NOMO-1 (cell line): ENCODE measurements around the gene NHS.

ENCODE experiments used
- DNase-seq, 2 experiments: peaks; one replicate each; lab custom pipeline; 2025; ENCODE audit not compliant: unreplicated experiment in 2 of 2; lab: John Stamatoyannopoulos, UW

The NHS gene

DNA sequence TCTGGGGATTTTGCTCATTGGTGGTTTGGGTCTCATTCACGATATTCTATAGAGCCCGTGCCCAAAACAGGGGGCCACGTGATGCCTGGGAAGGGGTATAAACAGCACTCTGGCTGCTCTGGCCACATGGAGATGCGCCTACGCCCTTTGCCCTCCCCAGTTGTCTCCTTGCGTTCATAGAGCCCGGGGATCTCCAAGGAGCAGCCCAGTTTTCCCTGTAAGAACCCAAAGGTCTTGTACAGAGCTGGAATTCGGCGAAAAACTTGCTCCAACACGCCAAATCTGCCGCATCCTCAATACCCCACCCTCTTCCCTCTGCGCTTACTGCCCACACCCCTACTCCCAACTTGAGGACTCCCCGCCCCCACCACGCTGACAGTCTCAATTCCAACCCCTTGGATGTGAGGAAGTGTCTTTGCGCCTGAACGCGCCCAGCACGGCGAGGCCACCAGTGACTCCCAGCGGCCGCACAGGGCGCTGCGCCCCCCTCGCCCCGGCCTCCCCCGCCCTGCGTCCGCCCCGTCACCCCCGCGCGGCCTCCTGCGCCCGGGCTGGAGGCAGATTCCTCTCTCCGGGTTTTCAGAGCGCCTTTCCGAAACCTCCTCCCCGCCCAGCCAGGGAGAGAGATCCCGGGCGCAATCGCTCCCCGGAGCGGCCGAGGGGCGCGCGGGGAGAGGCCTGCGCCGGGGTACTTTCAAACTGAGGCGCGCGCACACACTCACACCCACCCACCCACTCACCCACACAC is at the start of gene NHS:
TSS of gene NHS (plus strand) at position 582 of the 748 bp plus-strand sequence. CDS start 558 bp downstream, outside the sequence.
- DNase-seq = peak; percentile 32 to 40

GRCh38 chrX:17328837-17329236 is 46.2 kb upstream of the NHS start:
- DNase-seq = no peak

DNA sequence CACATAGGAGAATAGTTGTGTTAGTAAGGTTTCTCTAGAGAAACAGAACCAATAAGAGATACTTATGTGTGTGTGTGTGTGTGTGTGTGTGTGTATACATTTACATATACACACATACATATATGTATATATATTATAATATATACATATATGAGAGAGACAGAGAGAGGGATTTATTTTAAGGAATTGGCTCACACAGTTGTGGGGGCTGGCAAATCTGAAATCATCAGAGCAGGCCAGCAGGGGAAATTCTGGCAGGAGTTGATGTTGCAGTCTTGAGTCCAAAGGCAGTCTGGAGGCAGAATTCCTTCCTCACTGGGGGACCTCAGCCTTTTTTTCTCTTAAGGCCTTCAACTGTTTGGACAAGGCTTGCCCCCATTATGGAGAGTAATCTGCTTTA is 38.6 kb upstream of the NHS start:
- no peak for DNase-seq

DNA sequence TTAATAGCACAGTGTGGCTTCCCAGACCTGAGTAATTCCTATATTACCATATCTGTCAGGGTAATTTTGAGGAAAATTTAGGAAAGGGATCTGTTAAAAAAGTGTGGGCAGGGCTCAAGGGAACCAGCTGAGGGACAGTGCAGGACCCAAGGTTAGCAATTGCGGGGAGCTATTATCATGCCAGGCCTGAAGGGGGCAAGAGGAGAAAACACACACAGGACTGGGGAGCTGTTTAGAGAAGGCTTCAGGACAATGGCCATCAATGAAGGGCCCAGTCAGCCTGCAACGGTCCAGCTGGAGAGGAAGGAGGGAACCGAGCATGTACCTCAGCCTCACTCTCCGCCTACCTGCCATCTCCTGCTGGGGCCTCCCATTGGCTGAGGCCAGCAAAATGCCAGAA is 19.0 kb upstream of the NHS start:
- DNase-seq = no peak

GRCh38 chrX:17359500-17359899 is 15.5 kb upstream of the NHS start:
- DNase-seq = no peak

GRCh38 chrX:17361620-17362019 is 13.4 kb upstream of the NHS start:
- DNase-seq = no peak

GRCh38 chrX:17368002-17368401 is 7.0 kb upstream of the NHS start:
- no peak for DNase-seq

DNA sequence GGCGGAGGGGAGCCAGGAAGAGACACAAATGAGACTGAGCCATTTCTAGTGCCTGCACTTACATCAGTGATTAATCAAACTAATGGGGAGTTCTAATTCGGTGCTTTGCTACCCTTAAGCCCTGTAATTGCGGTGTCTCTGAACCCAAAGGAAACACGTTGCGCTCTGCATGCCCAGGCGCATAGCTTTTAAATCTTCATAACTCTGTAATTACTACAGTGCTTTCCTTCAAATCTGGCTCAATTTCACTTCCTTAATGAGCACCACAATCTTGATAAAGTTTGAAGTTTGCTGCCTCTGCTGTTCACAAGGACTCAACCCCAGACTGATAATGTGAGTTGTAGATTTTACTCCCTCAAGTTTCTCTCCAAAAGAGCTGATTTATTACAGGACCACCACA is 5.7 kb upstream of the NHS start:
- DNase-seq = peak in 1 of 2 experiments; percentile 63

DNA sequence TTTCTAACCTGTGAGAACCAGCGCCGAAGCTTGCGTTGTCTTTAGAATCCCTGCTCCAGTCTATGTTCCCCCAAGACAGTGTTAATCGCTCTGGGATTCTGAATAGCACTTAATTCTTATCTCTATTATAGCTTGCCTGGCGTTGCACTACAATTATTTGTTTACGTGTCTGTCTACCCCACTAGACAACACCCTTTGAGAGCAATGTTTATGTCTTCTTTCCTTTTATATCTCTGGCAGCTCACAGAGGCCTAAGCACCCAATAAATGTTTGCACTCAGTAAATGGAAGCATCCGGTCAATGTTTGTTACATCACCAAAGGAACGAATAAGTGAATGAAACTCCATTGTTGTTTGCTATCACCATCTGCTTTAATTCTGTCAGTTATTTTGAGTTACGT is 4.8 kb upstream of the NHS start:
- no peak for DNase-seq

DNA sequence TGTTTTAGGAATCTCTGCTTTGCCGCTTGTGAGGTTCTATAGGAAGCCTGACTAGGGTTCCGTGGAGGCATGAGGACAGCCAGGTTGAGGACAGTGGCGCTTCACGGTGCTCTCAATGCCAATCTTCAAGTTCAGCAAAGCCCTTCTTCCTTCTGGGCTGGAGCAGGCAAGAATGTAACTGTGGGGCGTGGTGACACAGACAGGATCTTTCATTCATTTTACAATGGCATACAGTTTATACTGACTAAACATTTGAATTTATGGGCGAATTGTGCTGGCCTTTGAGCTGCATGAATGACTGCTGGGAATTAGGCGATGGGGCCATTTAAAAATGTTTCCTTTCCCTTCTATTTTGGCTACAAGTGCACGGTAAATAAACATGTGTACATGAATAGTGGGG is 2.9 kb upstream of the NHS start:
- DNase-seq = no peak

GRCh38 chrX:17373337-17373736 is 1.7 kb upstream of the NHS start:
- no peak for DNase-seq

GRCh38 chrX:17375367-17375636 is 302 bp downstream of the NHS start:
- no peak for DNase-seq

GRCh38 chrX:17375637-17376430 is 834 bp downstream of the NHS start:
- DNase-seq = no peak

DNA sequence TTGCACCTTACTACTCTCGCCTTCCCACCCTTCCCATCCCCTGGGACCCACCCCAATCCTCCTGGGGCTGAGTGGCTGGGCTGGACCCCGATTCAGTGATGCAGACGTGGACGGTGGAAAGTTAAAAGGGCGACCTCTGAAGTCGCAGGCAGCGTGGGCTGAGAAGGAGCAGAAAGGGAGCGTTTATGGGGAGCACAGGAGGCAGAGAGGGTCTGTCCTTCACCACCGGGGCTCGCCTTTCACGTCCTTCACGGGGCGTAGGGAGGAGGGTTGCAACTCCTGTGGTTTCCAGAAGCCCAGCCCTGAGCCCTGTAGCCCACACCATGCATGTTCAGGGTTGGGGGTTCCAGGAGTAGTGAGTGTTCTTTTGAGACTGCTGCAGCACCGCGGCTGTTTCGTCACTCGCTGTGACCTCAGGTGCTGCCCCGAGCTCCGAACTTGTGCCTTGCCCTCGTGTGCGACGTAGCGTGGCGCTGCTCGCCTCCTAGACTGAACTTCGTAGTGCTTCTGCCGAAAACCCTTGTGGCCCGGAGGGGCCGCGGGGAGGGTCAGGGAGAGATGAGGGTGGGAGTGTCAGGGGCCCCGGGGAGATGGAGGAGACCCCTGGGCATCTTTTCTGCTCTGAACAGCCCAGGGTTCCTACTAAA is 1.6 kb downstream of the NHS start:
- DNase-seq = peak in 1 of 2 experiments; percentile 7

- no peak for DNase-seq
Measured at GRCh38 chrX:17377091-17377717, 2.2 kb downstream of the NHS start.

GRCh38 chrX:17377795-17378194 is 2.8 kb downstream of the NHS start:
- no peak for DNase-seq

DNA sequence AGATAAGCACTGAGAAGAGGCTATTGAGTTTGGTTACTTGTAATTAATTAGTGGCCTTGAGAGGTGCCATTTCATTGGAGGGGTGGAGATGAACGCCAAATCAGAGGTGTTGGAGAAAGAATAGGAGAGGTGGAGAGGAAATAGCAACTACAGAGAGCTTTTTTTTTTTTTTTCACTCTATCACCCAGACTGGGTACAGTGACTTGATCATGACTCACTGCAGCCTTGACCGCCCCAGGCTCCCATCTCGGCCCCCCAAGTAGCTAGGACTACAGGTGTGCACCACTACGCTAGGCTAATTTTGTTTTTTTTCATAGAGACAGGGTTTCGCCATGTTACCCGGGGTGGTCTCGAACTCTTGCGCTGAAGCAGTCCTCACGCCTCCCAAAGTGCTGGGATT is 5.2 kb downstream of the NHS start:
- no peak for DNase-seq

GRCh38 chrX:17390419-17390850 is 15.4 kb downstream of the NHS start:
- DNase-seq = no peak

- no peak for DNase-seq
Measured at GRCh38 chrX:17395154-17395553, 20.2 kb downstream of the NHS start.

DNA sequence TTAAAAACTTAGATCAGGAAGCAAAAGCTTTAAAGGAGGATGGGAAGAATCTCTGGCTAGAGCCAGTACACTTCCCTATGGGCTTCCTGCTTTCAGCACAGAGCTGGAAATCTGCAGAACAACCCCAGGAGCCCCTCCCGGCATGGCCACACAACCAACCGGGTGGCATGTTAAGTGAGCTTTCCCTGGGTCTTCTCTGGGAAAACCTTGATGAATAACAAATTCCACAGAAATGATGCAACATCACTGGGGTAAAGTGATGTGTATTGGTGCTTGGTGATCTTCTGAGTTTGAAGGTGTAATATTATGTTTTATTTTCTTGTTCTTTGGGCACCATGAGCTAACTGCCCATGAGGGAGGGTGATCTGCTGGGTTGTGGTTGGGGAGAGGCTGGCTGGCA is 22.1 kb downstream of the NHS start:
- DNase-seq = no peak

- DNase-seq = no peak
Measured at GRCh38 chrX:17403189-17403691, 28.2 kb downstream of the NHS start.
